H9 (cell line): ENCODE results near the gene ALDOA. TPM values are rescaled to one million over a fixed set of nuclear protein-coding genes. Genes with fewer than 3 reads are reported as not detected.

ENCODE experiments used
- DNase-seq: peaks from one replicate; pipeline ENCODE4 v3.0.0-alpha.2; 2017
- H2AFZ ChIP-seq: one replicate; pipeline ENCODE4 v1.6.1; 2013; ENCODE audit warnings: mild to moderate bottlenecking, low read length, control low read depth, moderate library complexity
- H2AK5ac ChIP-seq: 2 replicates; pipeline ENCODE4 v1.6.1; 2013; ENCODE audit warnings: low read length, control low read depth, mixed read lengths; ENCODE audit not compliant: insufficient read length
- H2BK120ac ChIP-seq: one replicate; pipeline ENCODE4 v1.6.1; 2013; ENCODE audit warnings: low read depth, mild to moderate bottlenecking, low read length, control low read depth, inconsistent platforms; ENCODE audit not compliant: poor library complexity, severe bottlenecking
- H2BK12ac ChIP-seq: 2 replicates; pipeline ENCODE4 v1.6.1; 2013; ENCODE audit warnings: low read length, control low read depth, mixed read lengths, low read depth; ENCODE audit not compliant: insufficient read length
- H2BK15ac ChIP-seq: 2 replicates; pipeline ENCODE4 v1.6.1; 2013; ENCODE audit warnings: low read depth, low read length, control low read depth
- H2BK20ac ChIP-seq: one replicate; pipeline ENCODE4 v1.6.1; 2013; ENCODE audit warnings: low read depth, mild to moderate bottlenecking, low read length, control low read depth, inconsistent platforms; ENCODE audit not compliant: poor library complexity, severe bottlenecking
- H2BK5ac ChIP-seq: 2 replicates; pipeline ENCODE4 v1.6.1; 2013; ENCODE audit warnings: low read length, control low read depth, mixed read lengths; ENCODE audit not compliant: insufficient read length
- H3K14ac ChIP-seq: 2 replicates; pipeline ENCODE4 v1.6.1; 2013; ENCODE audit warnings: low read length, control low read depth; ENCODE audit not compliant: insufficient read depth
- H3K18ac ChIP-seq: 2 replicates; pipeline ENCODE4 v1.6.1; 2013; ENCODE audit warnings: low read depth, mild to moderate bottlenecking, mixed read lengths, low read length, control low read depth; ENCODE audit not compliant: insufficient read length
- H3K23ac ChIP-seq: 2 replicates; pipeline ENCODE4 v1.6.1; 2013; ENCODE audit warnings: low read length, control low read depth, mixed read lengths, low read depth; ENCODE audit not compliant: insufficient read length
- H3K23me2 ChIP-seq: 2 replicates; pipeline ENCODE4 v1.6.1; 2013; ENCODE audit warnings: low read depth, mild to moderate bottlenecking, mixed read lengths, low read length, control low read depth; ENCODE audit not compliant: insufficient read length, poor library complexity, severe bottlenecking
- H3K27ac ChIP-seq: 2 replicates; pipeline ENCODE4 v1.5.1; 2013; ENCODE audit warnings: low read length, control low read depth, mixed read lengths, low read depth; ENCODE audit not compliant: insufficient read length
- H3K27me3 ChIP-seq: 2 replicates; pipeline ENCODE4 v1.6.1; 2013; ENCODE audit warnings: low read length, control low read depth, inconsistent platforms; ENCODE audit not compliant: insufficient read depth
- H3K4ac ChIP-seq: 2 replicates; pipeline ENCODE4 v1.6.1; 2013; ENCODE audit warnings: low read depth, mild to moderate bottlenecking, control low read depth, inconsistent platforms, low read length, moderate library complexity
- H3K4me1 ChIP-seq: 2 replicates; pipeline ENCODE4 v1.6.1; 2013; ENCODE audit warnings: low read length, control low read depth, inconsistent platforms; ENCODE audit not compliant: insufficient read depth
- H3K4me2 ChIP-seq: 2 replicates; pipeline ENCODE4 v1.6.1; 2013; ENCODE audit warnings: low read length, control low read depth, mixed read lengths; ENCODE audit not compliant: insufficient read length, insufficient read depth
- H3K56ac ChIP-seq: 2 replicates; pipeline ENCODE4 v1.6.1; 2013; ENCODE audit warnings: low read depth, mild to moderate bottlenecking, mixed read lengths, low read length, control low read depth; ENCODE audit not compliant: insufficient read length
- H3K79me1 ChIP-seq: 2 replicates; pipeline ENCODE4 v1.6.1; 2013; ENCODE audit warnings: low read depth, mild to moderate bottlenecking, moderate library complexity, low read length, control low read depth, inconsistent platforms; ENCODE audit not compliant: insufficient read depth, poor library complexity, severe bottlenecking
- H3K79me2 ChIP-seq: 2 replicates; pipeline ENCODE4 v1.6.1; 2013; ENCODE audit warnings: low read length, control low read depth, inconsistent platforms; ENCODE audit not compliant: insufficient read depth
- H3K9ac ChIP-seq: 2 replicates; pipeline ENCODE4 v1.6.1; 2013; ENCODE audit warnings: low read length, control low read depth, mixed read lengths; ENCODE audit not compliant: insufficient read length; ENCODE audit errors: extremely low read depth
- H3K9me3 ChIP-seq: one replicate; pipeline ENCODE4 v1.6.1; 2013; ENCODE audit warnings: low read depth, low read length, inconsistent platforms; ENCODE audit not compliant: control insufficient read depth
- H3T11ph ChIP-seq: one replicate; pipeline ENCODE4 v1.6.1; 2013; ENCODE audit warnings: mild to moderate bottlenecking, low read length, control low read depth, inconsistent platforms
- H4K20me1 ChIP-seq: one replicate; pipeline ENCODE4 v1.6.1; 2013; ENCODE audit not compliant: control insufficient read depth, insufficient read length, insufficient read depth
- H4K5ac ChIP-seq: 2 replicates; pipeline ENCODE4 v1.6.1; 2013; ENCODE audit warnings: low read depth, mild to moderate bottlenecking, mixed read lengths, low read length, control low read depth; ENCODE audit not compliant: insufficient read length
- H4K8ac ChIP-seq: replicated peaks from 2 replicates; pipeline ENCODE4 v1.6.1; 2013; ENCODE audit warnings: low read length, control low read depth, mixed read lengths, low read depth; ENCODE audit not compliant: insufficient read length
- H4K91ac ChIP-seq: 2 replicates; pipeline ENCODE4 v1.6.1; 2013; ENCODE audit warnings: low read depth, mild to moderate bottlenecking, moderate library complexity, mixed read lengths, low read length, control low read depth; ENCODE audit not compliant: insufficient read length
- H3K27ac Mint-ChIP-seq, 3 experiments: 2 replicates in 2 of 3; 3 replicates in 1 of 3; pipeline ENCODE4 v1.8.0; 2020 to 2021; ENCODE audit warnings: mixed read lengths in 3 of 3, mild to moderate bottlenecking in 1 of 3, moderate library complexity in 1 of 3
- H3K27me3 Mint-ChIP-seq: 2 replicates; pipeline ENCODE4 v1.8.0; 2021; ENCODE audit warnings: low read depth, mild to moderate bottlenecking, moderate library complexity, mixed read lengths
- H3K36me3 Mint-ChIP-seq, 3 experiments: 2 replicates in 2 of 3; 3 replicates in 1 of 3; pipeline ENCODE4 v1.8.0; 2020 to 2021; ENCODE audit warnings: low read depth in 3 of 3, mixed read lengths in 3 of 3; ENCODE audit not compliant: insufficient read depth in 1 of 3
- H3K4me1 Mint-ChIP-seq, 2 experiments: 2 replicates each; pipeline ENCODE4 v1.8.0; 2020; ENCODE audit warnings: mixed read lengths in 2 of 2
- H3K4me3 Mint-ChIP-seq, 2 experiments: 2 replicates in 1 of 2; 3 replicates in 1 of 2; pipeline ENCODE4 v1.8.0; 2020 to 2021; ENCODE audit warnings: mild to moderate bottlenecking in 2 of 2, mixed read lengths in 2 of 2, moderate library complexity in 1 of 2
- H3K9me3 Mint-ChIP-seq, 2 experiments: 2 replicates in 1 of 2; 3 replicates in 1 of 2; pipeline ENCODE4 v1.8.0; 2020; ENCODE audit warnings: mild to moderate bottlenecking in 2 of 2, mixed read lengths in 2 of 2, moderate library complexity in 1 of 2
- WGBS: extraction: QIAGEN DNeasy Blood & Tissue Kit; methylation state at CpG from one replicate; pipeline ENCODE4 v1.1.7; 2013; ENCODE audit warnings: missing lambda C conversion rate, low lambda C conversion rate, mixed read lengths; ENCODE audit not compliant: insufficient read length; ENCODE audit errors: extremely low coverage; 5-methylcytosine and 5-hydroxymethylcytosine counted together
- total RNA-seq: library from RNA; stranded (reverse); gene quantifications from 2 replicates; pipeline ENCODE4 v1.2.1, GENCODE V29; 2021
- TF ChIP-seq, protein P1 (sequence below): fragments of 200-600 bp; sonication (generic); conservative IDR thresholded peaks from 3 replicates; pipeline ENCODE4 v1.8.0; 2021; ENCODE audit warnings: antibody characterized with exemption, mild to moderate bottlenecking

ALDOA gene
- total RNA-seq, 1 experiment from 2014 or later: 1,356 TPM

DNA sequence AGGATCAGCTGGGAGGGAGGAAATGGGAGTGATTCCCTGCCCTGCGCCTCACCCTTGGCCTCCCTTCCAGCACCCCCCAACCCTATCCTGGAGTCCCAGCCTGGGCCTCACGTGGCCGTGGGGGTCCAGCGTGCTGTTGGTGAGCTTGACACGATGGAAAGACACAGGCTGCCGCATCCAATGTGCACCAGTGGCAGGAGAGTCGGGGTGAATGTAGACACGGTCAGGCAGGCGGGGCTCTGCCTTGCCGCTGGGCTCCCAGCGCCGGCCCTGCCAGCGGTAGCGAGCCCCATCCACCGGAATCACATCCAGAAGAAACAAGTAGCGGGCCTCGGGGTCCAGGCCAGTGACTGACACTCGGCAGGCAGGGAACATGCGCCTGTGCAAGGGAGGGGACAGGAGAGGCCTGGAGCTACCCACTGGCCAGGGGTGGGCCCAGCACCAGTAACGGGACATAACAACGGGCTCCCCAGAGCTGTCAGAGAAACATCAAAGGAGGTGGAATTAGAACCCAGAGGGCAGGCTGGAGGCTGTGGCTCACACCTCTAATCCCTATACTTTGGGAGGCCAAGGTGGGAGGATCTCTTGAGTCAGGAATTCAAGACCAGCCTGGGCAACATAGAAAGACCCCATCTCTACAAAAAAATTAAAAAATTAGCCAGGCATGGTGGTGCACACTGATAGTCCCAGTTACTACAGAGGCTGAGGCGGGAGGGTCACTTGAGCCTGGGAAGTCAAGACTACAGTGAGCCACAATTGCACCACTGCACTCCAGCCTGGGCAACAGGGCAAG, 23.5 kb downstream of the ALDOA start:
- Histone ChIP-seq H3K14ac (no peak overlapping the region), H2BK5ac (no peak overlapping the region), H4K8ac (no peak overlapping the region), H2AK5ac (no peak overlapping the region), H3K18ac (no peak overlapping the region), H3K56ac (no peak overlapping the region), H3K4ac (no peak overlapping the region), H3K4me2 (no peak overlapping the region), H2AFZ (no peak overlapping the region), H3K79me1 (no peaks in the 10 kb centered on the region), H3K27ac (no peak overlapping the region), H3K23me2 (peaks cover 10% of the 10 kb centered on the region), H3K9ac (no peak overlapping the region), H4K91ac (no peak overlapping the region), H3K79me2 (no peaks in the 10 kb centered on the region), H4K5ac (no peak overlapping the region), H3T11ph (no peak overlapping the region), H3K9me3 (no peaks in the 10 kb centered on the region), H3K27me3 (no peaks in the 10 kb centered on the region), H2BK120ac (no peak overlapping the region), H4K20me1 (no peaks in the 10 kb centered on the region), H2BK12ac (no peak overlapping the region), H2BK20ac (no peak overlapping the region), H3K23ac (no peak overlapping the region), H3K4me1 (no peaks in the 10 kb centered on the region), H2BK15ac (no peak overlapping the region)
- TF ChIP-seq, protein P1, sequence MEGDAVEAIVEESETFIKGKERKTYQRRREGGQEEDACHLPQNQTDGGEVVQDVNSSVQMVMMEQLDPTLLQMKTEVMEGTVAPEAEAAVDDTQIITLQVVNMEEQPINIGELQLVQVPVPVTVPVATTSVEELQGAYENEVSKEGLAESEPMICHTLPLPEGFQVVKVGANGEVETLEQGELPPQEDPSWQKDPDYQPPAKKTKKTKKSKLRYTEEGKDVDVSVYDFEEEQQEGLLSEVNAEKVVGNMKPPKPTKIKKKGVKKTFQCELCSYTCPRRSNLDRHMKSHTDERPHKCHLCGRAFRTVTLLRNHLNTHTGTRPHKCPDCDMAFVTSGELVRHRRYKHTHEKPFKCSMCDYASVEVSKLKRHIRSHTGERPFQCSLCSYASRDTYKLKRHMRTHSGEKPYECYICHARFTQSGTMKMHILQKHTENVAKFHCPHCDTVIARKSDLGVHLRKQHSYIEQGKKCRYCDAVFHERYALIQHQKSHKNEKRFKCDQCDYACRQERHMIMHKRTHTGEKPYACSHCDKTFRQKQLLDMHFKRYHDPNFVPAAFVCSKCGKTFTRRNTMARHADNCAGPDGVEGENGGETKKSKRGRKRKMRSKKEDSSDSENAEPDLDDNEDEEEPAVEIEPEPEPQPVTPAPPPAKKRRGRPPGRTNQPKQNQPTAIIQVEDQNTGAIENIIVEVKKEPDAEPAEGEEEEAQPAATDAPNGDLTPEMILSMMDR: no peak
- Mint-ChIP-seq H3K27me3 (peaks cover 4% of the 10 kb centered on the region; the same call in 1 of the 2 replicates), H3K4me1 (peaks cover 10 to 16% of the 10 kb centered on the region in 2 experiments), H3K27ac (peak overlapping the region in 2 of 3 experiments; percentile 44 to 47; a peak in 1 of 7 replicates), H3K36me3 (peaks cover 4 to 25% (median 24%) of the 10 kb centered on the region in 3 experiments; a peak in 6 of 7 replicates), H3K9me3 (no peaks in the 10 kb centered on the region; a peak in 1 of 5 replicates), H3K4me3 (no peak overlapping the region; a peak in 1 of 5 replicates)
- no peak for DNase-seq
- no CpG with 5 or more reads among the region's 22 CpGs for WGBS
